NOMO-1 treated with DMSO at 0.1 percent for 48 hours (cell line): ENCODE measurements around the gene PROM1.
A peak's percentile ranks its signal among the peaks of the same experiment; 100 is the strongest.

ENCODE experiments used
- DNase-seq: peaks from one replicate; lab custom pipeline; 2025; ENCODE audit not compliant: unreplicated experiment; lab: John Stamatoyannopoulos, UW

PROM1 gene

GRCh38 chr4:16029886-16030285 lies 53.9 kb downstream of the PROM1 start:
- DNase-seq = peak; percentile 39

- no peak for DNase-seq
Observed at GRCh38 chr4:16029262-16029661, 54.6 kb downstream of the PROM1 start.

GRCh38 chr4:16027626-16028025 lies 56.2 kb downstream of the PROM1 start:
- no peak for DNase-seq

GRCh38 chr4:16027114-16027513 lies 56.7 kb downstream of the PROM1 start:
- no peak for DNase-seq

GRCh38 chr4:16026160-16026761 lies 57.6 kb downstream of the PROM1 start:
- peak; percentile 26 for DNase-seq

- no peak for DNase-seq
Observed at GRCh38 chr4:16025268-16025667, 58.6 kb downstream of the PROM1 start.

GRCh38 chr4:16023776-16024408 lies 59.9 kb downstream of the PROM1 start:
- DNase-seq = no peak

GRCh38 chr4:16021804-16022560 lies 61.8 kb downstream of the PROM1 start:
- no peak for DNase-seq

GRCh38 chr4:16019649-16020048 lies 64.2 kb downstream of the PROM1 start:
- DNase-seq = no peak

GRCh38 chr4:16018841-16019240 lies 65.0 kb downstream of the PROM1 start:
- DNase-seq = no peak

- DNase-seq = no peak
Observed at GRCh38 chr4:16018061-16018676, 65.7 kb downstream of the PROM1 start.

GRCh38 chr4:16016536-16016935 lies 67.3 kb downstream of the PROM1 start:
- DNase-seq = no peak

- DNase-seq = no peak
Observed at GRCh38 chr4:16011173-16011572, 72.7 kb downstream of the PROM1 start.

GRCh38 chr4:16009153-16009552 lies 74.7 kb downstream of the PROM1 start:
- DNase-seq = no peak

- DNase-seq = no peak
Observed at GRCh38 chr4:16007471-16008095, 76.2 kb downstream of the PROM1 start.

- no peak for DNase-seq
Observed at GRCh38 chr4:16006771-16007446, 76.9 kb downstream of the PROM1 start.

GRCh38 chr4:16005676-16006075 lies 78.1 kb downstream of the PROM1 start:
- DNase-seq = no peak

GRCh38 chr4:16001484-16001858 lies 82.4 kb downstream of the PROM1 start:
- DNase-seq = peak; percentile 80

- DNase-seq = no peak
Observed at GRCh38 chr4:16000708-16001483, 82.9 kb downstream of the PROM1 start.

GRCh38 chr4:15996773-15997172 lies 87.0 kb downstream of the PROM1 start:
- DNase-seq = no peak
